ACC112 (cell line): Measurements from ENCODE around the gene SCAPER.

Experiments
- H2AFZ ChIP-seq: fragments of 200-600 bp; sonication (generic); one replicate; pipeline ENCODE4 v1.6.0; 2017; ENCODE audit warnings: antibody characterized with exemption, low read length; ENCODE audit not compliant: unreplicated experiment
- H3K27ac ChIP-seq: fragments of 200-600 bp; sonication (generic); 2 replicates; pipeline ENCODE4 v1.5.1; 2014; ENCODE audit warnings: low read depth, mild to moderate bottlenecking, antibody characterized with exemption, low read length, moderate library complexity
- H3K27me3 ChIP-seq: fragments of 200-600 bp; sonication (generic); 2 replicates; pipeline ENCODE4 v1.6.1; 2014; ENCODE audit warnings: mild to moderate bottlenecking, antibody characterized with exemption, low read length, moderate library complexity, mixed read lengths; ENCODE audit not compliant: insufficient read depth
- H3K36me3 ChIP-seq: fragments of 200-600 bp; sonication (generic); 2 replicates; pipeline ENCODE4 v1.6.1; 2016; ENCODE audit warnings: mild to moderate bottlenecking, antibody characterized with exemption, low read length, moderate library complexity, mixed read lengths; ENCODE audit not compliant: insufficient read depth
- H3K4me1 ChIP-seq: fragments of 200-600 bp; sonication (generic); one replicate; pipeline ENCODE4 v1.6.1; 2016; ENCODE audit warnings: low read length, mixed read lengths; ENCODE audit not compliant: insufficient read depth, unreplicated experiment, control insufficient read depth
- H3K4me3 ChIP-seq: fragments of 200-600 bp; sonication (generic); 2 replicates; pipeline ENCODE4 v1.5.1; 2014; ENCODE audit warnings: mild to moderate bottlenecking, low read depth, low read length
- H3K79me2 ChIP-seq: fragments of 200-600 bp; sonication (generic); one replicate; pipeline ENCODE4 v1.6.0; 2016; ENCODE audit warnings: low read length; ENCODE audit not compliant: control insufficient read depth, unreplicated experiment, insufficient read depth

The SCAPER gene

GRCh38 chr15:76343313-76343996 is 561.7 kb downstream of the SCAPER start:
- Histone ChIP-seq H3K27me3 (peaks cover 90% of the 10 kb centered on the region), H3K4me1 (peaks cover 11% of the 10 kb centered on the region), H3K36me3 (no peaks in the 10 kb centered on the region), H3K4me3 (no peak overlapping the region), H2AFZ (no peak overlapping the region), H3K27ac (no peak overlapping the region), H3K79me2 (peaks cover 3% of the 10 kb centered on the region)

- Histone ChIP-seq H3K79me2 (peaks cover 3% of the 10 kb centered on the region), H3K36me3 (no peaks in the 10 kb centered on the region), H3K27ac (no peak overlapping the region), H3K4me3 (0 out of 2 replicates have a peak overlapping the region, but pooled peaks have one; percentile 34), H3K4me1 (peaks cover 11% of the 10 kb centered on the region), H3K27me3 (peaks cover 98% of the 10 kb centered on the region), H2AFZ (no peak overlapping the region)
Observed at GRCh38 chr15:76342382-76343201, 562.5 kb downstream of the SCAPER start.

GRCh38 chr15:76342058-76342381 is 563.1 kb downstream of the SCAPER start:
- Histone ChIP-seq H3K27me3 (peaks cover 100% of the 10 kb centered on the region), H3K4me3 (no peak overlapping the region), H2AFZ (no peak overlapping the region)

GRCh38 chr15:76341366-76342057 is 563.6 kb downstream of the SCAPER start:
- H3K4me1 ChIP-seq, result peaks cover 11% of the 10 kb centered on the region
- H3K27ac ChIP-seq, result no peak overlapping the region
- no peak overlapping the region for H2AFZ ChIP-seq
- H3K79me2 ChIP-seq, result peaks cover 3% of the 10 kb centered on the region
- no peak overlapping the region for H3K4me3 ChIP-seq
- no peaks in the 10 kb centered on the region for H3K36me3 ChIP-seq
- peaks cover 100% of the 10 kb centered on the region for H3K27me3 ChIP-seq

More at GRCh38 chr15:76342058-76342381, 563.1 kb downstream of the SCAPER start:
- no peaks in the 10 kb centered on the region for H3K36me3 ChIP-seq
- H3K4me1 ChIP-seq, result peaks cover 11% of the 10 kb centered on the region
- H3K27ac ChIP-seq, result no peak overlapping the region
- H3K79me2 ChIP-seq, result peaks cover 3% of the 10 kb centered on the region

- Histone ChIP-seq H3K4me1 (peaks cover 11% of the 10 kb centered on the region), H2AFZ (no peak overlapping the region), H3K27me3 (peaks cover 96% of the 10 kb centered on the region), H3K79me2 (peaks cover 3% of the 10 kb centered on the region), H3K27ac (no peak overlapping the region), H3K4me3 (no peak overlapping the region), H3K36me3 (no peaks in the 10 kb centered on the region)
Observed at GRCh38 chr15:76340803-76341365, 564.3 kb downstream of the SCAPER start.

- Histone ChIP-seq H3K4me1 (peaks cover 17% of the 10 kb centered on the region), H2AFZ (no peak overlapping the region), H3K4me3 (peak overlapping the region; percentile 70), H3K27ac (no peak overlapping the region), H3K79me2 (peaks cover 3% of the 10 kb centered on the region), H3K27me3 (peaks cover 96% of the 10 kb centered on the region), H3K36me3 (no peaks in the 10 kb centered on the region)
Observed at GRCh38 chr15:76340198-76340802, 564.8 kb downstream of the SCAPER start.

- Histone ChIP-seq H3K27ac (no peak overlapping the region), H2AFZ (peak overlapping the region; percentile 17)
Observed at GRCh38 chr15:76339305-76340197, 565.6 kb downstream of the SCAPER start.

GRCh38 chr15:76338486-76339304 is 566.4 kb downstream of the SCAPER start:
- Histone ChIP-seq H3K4me3 (peak overlapping the region; percentile 24; the same call in 1 of the 2 replicates), H3K36me3 (no peaks in the 10 kb centered on the region), H2AFZ (no peak overlapping the region), H3K27ac (no peak overlapping the region), H3K79me2 (peaks cover 3% of the 10 kb centered on the region), H3K4me1 (peaks cover 17% of the 10 kb centered on the region), H3K27me3 (peaks cover 83% of the 10 kb centered on the region)

More at GRCh38 chr15:76339305-76340197, 565.6 kb downstream of the SCAPER start:
- peaks cover 91% of the 10 kb centered on the region for H3K27me3 ChIP-seq
- no peaks in the 10 kb centered on the region for H3K36me3 ChIP-seq
- peak overlapping the region; percentile 70 for H3K4me3 ChIP-seq
- H3K79me2 ChIP-seq, result peaks cover 3% of the 10 kb centered on the region
- peaks cover 17% of the 10 kb centered on the region for H3K4me1 ChIP-seq
